Transverse colon (tissue), 4 donors: ENCODE data around the gene HCRTR1. TPM values are rescaled to one million over a fixed set of nuclear protein-coding genes. Genes with fewer than 3 reads are reported as not detected.

Experiments used
- DNase-seq: peaks from one replicate; pipeline ENCODE4 v3.0.0-alpha.2; 2019
- H3K27ac ChIP-seq, 4 donors: fragments of 200-600 bp; sonication (generic); 2 replicates each; pipeline ENCODE4 v1.5.1; 2016 to 2018; ENCODE audit warnings: inconsistent platforms in 4 of 4
- H3K27me3 ChIP-seq: fragments of 200-600 bp; sonication (generic); 2 replicates; pipeline ENCODE4 v1.5.1; 2017; ENCODE audit warnings: inconsistent platforms
- H3K36me3 ChIP-seq, 4 donors: fragments of 200-600 bp; sonication (generic); 2 replicates each; pipeline ENCODE4 v1.5.1; 2017 to 2019; ENCODE audit warnings: inconsistent platforms in 4 of 4
- H3K4me1 ChIP-seq, 4 donors: fragments of 200-600 bp; sonication (generic); 2 replicates each; pipeline ENCODE4 v1.5.1; 2017 to 2020; ENCODE audit warnings: inconsistent platforms in 4 of 4
- H3K4me3 ChIP-seq, 4 donors: fragments of 200-600 bp; sonication (generic); 1 replicate in 1 of 4; 2 replicates in 3 of 4; pipeline versions ENCODE4 v1.5.1 to v1.6.1; 2017 to 2019; ENCODE audit warnings: inconsistent platforms in 4 of 4
- H3K9me3 ChIP-seq, 2 donors: fragments of 200-600 bp; sonication (generic); 2 replicates each; pipeline ENCODE4 v1.5.1; 2017 to 2019; ENCODE audit warnings: inconsistent platforms in 2 of 2
- CTCF ChIP-seq, 5 experiments: fragments of 200-600 bp in 3 of 5; fragments of 450-650 bp in 2 of 5; sonication (generic) in 3 of 5; IDR thresholded peaks; 1 replicate in 2 of 5; 2 replicates in 3 of 5; pipeline ENCODE4 v1.5.1; 2016 to 2017; ENCODE audit warnings: antibody characterized with exemption in 5 of 5, inconsistent platforms in 3 of 5, mild to moderate bottlenecking in 2 of 5, moderate library complexity in 1 of 5
- EP300 ChIP-seq: sonication (generic); formaldehyde crosslinking; IDR thresholded peaks from one replicate; pipeline ENCODE4 v1.6.1; 2017; ENCODE audit warnings: antibody characterized with exemption, low read depth
- POLR2A ChIP-seq: fragments of 450-650 bp; IDR thresholded peaks from one replicate; pipeline ENCODE4 v1.6.1; 2016; ENCODE audit warnings: antibody characterized with exemption, mild to moderate bottlenecking, moderate library complexity
- POLR2AphosphoS5 ChIP-seq, 3 donors: sonication (generic); formaldehyde crosslinking; IDR thresholded peaks; one replicate each; pipeline ENCODE4 v1.6.1; 2016; ENCODE audit warnings: antibody characterized with exemption in 3 of 3
- WGBS, 2 donors: methylation state at CpG; one replicate each; pipeline ENCODE4 v1.1.5; 2018; ENCODE audit warnings: low coverage in 1 of 2; 5-methylcytosine and 5-hydroxymethylcytosine counted together
- in situ Hi-C, 4 donors: fragments of 200-750 bp; cut with MboI; loops; one replicate each; pipeline versions ENCODE4 v1.15.0 to v1.15.1; 2017; ENCODE audit warnings: low sequenced_read_pairs in 3 of 4, low pct_ligation_motif_present in 1 of 4, low pct_unique_long_range_greater_than_20kb in 1 of 4
- intact Hi-C: fragments of 100-400 bp; cut with DNase I; formaldehyde crosslinking; loops from one replicate; pipeline ENCODE4 v1.15.1; 2023; ENCODE audit warnings: low total_unique reads
- total RNA-seq, 4 donors: library from RNA; depleted of rRNA; stranded (reverse); fragments of >200 nt; gene quantifications; one replicate each; pipeline ENCODE4 v1.1.0, GENCODE V29; 2016

The HCRTR1 gene
- total RNA-seq, 4 donors from 2014 or later = 0.48 TPM; not detected in 3

DNA sequence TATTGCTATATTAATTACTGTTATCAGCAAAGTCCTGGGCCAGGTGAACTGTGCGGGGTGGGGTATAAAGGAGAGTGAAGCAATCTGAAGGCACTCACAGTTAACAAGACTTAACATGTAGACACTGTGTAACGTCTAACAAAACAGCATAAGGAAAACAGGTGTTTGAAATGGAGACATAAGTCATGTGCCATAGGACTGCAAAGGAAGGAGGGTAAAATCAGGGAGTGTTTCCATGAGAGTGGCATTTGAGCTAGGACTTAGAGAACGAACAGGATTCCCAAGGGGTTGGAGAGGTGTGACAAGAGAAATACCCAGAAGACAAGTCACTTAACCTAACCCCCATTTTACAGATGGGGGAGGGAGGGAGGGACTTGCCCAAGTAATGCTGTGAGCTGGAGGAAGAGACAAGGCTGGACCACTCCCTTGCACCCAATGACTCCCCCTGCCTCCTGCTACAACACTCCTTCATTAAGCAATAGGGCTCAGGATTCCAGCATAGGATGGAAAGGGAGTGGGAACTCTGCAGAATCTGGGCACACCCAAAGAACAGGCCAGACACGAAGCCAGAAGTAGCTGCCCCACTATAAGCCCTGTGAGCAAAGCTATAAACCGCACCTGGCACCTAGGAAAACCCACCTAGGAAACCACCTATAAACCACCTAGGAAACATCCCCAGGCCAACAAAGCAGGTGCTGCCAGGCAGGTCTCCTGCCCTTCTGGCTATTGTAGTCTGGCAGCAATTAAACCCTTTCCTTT lies 20.6 kb downstream of the HCRTR1 start:
- H3K4me3 ChIP-seq = no peak overlapping the region
- H3K36me3 ChIP-seq = no peaks in the 10 kb centered on the region
- 28 to 41% methylated on average over 3 to 5 of the region's 5 CpGs for whole genome bisulfite sequencing, 2 donors
- no peaks in the 10 kb centered on the region for H3K9me3 ChIP-seq
- no peaks in the 10 kb centered on the region for H3K27me3 ChIP-seq
- in situ Hi-C loops (no loop called here), intact Hi-C loops (no loop called here)
- peaks cover 14 to 58% (median 25%) of the 10 kb centered on the region in 4 donors for H3K4me1 ChIP-seq
- DNase-seq = peak; percentile 49
- H3K27ac ChIP-seq = peak overlapping the region; percentile 38 to 67 (median 56)
- TF ChIP-seq EP300 = no peak
- TF ChIP-seq POLR2AphosphoS5 (IDR thresholded peaks at IDR 0.05) = peak in 1 of 3 donors; percentile 40
- TF ChIP-seq POLR2A = no peak
- TF ChIP-seq CTCF (IDR thresholded peaks at IDR 0.05) = no peak

DNA sequence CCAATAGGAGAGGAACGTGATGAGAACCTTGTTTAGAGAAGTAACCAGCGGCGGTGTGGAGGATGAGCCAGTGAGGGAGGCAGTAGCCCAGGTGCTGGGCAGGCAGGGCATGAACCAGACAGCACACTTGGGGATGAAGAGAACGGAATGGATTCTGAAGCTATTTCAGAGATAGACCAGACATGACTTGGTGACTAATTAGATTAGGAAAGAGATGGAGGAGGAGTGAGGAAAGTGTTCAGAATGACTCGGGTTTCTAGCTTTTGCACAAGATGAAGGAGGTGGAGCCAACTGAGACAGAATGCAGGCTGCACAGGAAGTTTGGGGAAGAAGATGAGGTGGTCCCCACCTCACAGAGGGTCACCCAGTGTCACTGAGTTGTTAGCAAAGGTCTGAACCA lies 22.1 kb downstream of the HCRTR1 start:
- peak overlapping the region in 3 of 4 donors; percentile 55 to 67 (median 57) for H3K27ac ChIP-seq

DNA sequence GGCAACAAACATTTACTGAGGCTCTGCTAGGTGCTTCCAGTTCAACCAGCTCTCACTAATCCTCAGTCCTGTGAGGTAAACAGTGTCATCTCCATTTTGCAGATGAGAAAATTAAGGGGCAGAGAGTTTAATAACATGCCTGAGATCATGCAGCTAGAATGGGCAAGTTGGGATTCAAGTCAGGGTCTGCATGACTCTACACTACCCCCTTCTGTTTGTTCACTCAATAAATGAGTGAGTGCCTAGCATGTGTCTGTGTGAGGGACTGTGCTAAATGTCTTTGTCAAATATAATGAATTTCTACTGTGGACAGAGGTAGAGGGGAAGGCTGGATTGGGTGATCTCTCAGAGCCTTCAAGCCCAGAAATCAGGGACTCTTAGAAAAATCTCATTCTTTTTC lies 22.7 kb downstream of the HCRTR1 start:
- no peak overlapping the region for H3K27ac ChIP-seq
- peaks cover 19 to 63% (median 34%) of the 10 kb centered on the region in 4 donors for H3K4me1 ChIP-seq
- no peak overlapping the region for H3K4me3 ChIP-seq
- DNase-seq = no peak
- no peaks in the 10 kb centered on the region for H3K27me3 ChIP-seq
- H3K9me3 ChIP-seq = no peaks in the 10 kb centered on the region
- intact Hi-C loops (no loop called here), in situ Hi-C loops (no loop called here)
- TF ChIP-seq POLR2AphosphoS5 (IDR thresholded peaks at IDR 0.05) = no peak
- no peak for TF ChIP-seq EP300
- no peak for TF ChIP-seq POLR2A
- TF ChIP-seq CTCF (IDR thresholded peaks at IDR 0.05) = no peak
- H3K36me3 ChIP-seq = no peaks in the 10 kb centered on the region

More for the DNA sequence above, 22.1 kb downstream of the HCRTR1 start:
- no peak for TF ChIP-seq POLR2AphosphoS5 (IDR thresholded peaks at IDR 0.05)
- no peak for TF ChIP-seq EP300
- TF ChIP-seq POLR2A = no peak
- no peak for TF ChIP-seq CTCF (IDR thresholded peaks at IDR 0.05)
- no peak for DNase-seq
- intact Hi-C loops (no loop called here), in situ Hi-C loops (no loop called here)
- Histone ChIP-seq H3K4me1 (peaks cover 19 to 63% (median 34%) of the 10 kb centered on the region in 4 donors), H3K9me3 (no peaks in the 10 kb centered on the region), H3K27me3 (no peaks in the 10 kb centered on the region), H3K36me3 (no peaks in the 10 kb centered on the region), H3K4me3 (no peak overlapping the region)
- 62 to 67% methylated on average over 5 of the region's 5 CpGs for WGBS, 2 donors

DNA sequence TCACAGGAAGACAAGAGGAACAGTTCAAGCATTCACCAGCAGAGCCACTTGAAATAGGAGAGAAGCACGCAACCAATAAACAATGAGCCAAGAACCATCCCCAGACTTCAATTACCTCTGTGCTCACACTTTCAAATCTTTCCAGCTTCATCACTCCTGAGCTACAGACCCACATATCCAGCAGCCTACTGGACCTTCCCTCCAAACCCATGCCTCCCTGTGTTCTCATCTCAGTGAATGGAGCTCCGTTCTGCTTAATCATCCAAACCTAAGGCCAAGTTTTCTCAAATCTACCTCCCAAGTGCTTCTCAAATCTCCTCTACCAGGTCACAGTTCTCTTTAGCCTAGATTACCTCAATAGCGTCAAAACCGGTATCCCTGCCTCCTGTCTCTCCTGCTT lies 23.5 kb downstream of the HCRTR1 start:
- Histone ChIP-seq H3K27me3 (no peaks in the 10 kb centered on the region), H3K9me3 (no peaks in the 10 kb centered on the region), H3K4me3 (no peak overlapping the region), H3K36me3 (no peaks in the 10 kb centered on the region), H3K4me1 (peaks cover 19 to 67% (median 36%) of the 10 kb centered on the region in 4 donors), H3K27ac (no peak overlapping the region)
- WGBS, 2 donors = 87 to 100% methylated on average over 3 to 4 of the region's 4 CpGs
- in situ Hi-C loops = no loop called here
- TF ChIP-seq POLR2A = no peak
- TF ChIP-seq POLR2AphosphoS5 (IDR thresholded peaks at IDR 0.05) = no peak
- TF ChIP-seq EP300 = no peak
- TF ChIP-seq CTCF (IDR thresholded peaks at IDR 0.05) = no peak
- no peak for DNase-seq
- intact Hi-C loops = no loop called here
